ENCODE data around the gene CDC16. TPM values are rescaled to one million over a fixed set of nuclear protein-coding genes. Genes with fewer than 3 reads are reported as not detected.
"Not testable (repeated sequence)": the region's sequence is repeated elsewhere in the genome, so short reads cannot be mapped to it uniquely, and the experiment has no call there.

The CDC16 gene
- total and polyA plus RNA-seq, 2 donors (not counting 1 experiment from before 2014, with no cell fraction given): 94.8 to 127 TPM

- Histone ChIP-seq H3K4me1 (ENCODE audit: control insufficient read depth in 2 of 2, insufficient read depth in 2 of 2, low read length in 2 of 2) (no peaks in the 10 kb centered on the region), H3K4me3 (ENCODE audit: control extremely low read depth in 1 of 5, extremely low read depth in 1 of 5, insufficient read depth in 1 of 5, low read depth in 2 of 5, low read length in 4 of 5) (no peak overlapping the region), H4K20me1 (ENCODE audit: control insufficient read depth, insufficient read depth, low read length, poor library complexity, severe bottlenecking) (no peaks in the 10 kb centered on the region), H3K4me2 (replicated peaks; ENCODE audit: low read depth, low read length, poor library complexity, severe bottlenecking) (no peak overlapping the region), H3K36me3 (replicated peaks in 1 of 2; ENCODE audit: control extremely low read depth in 1 of 2, control insufficient read depth in 1 of 2, extremely low read depth in 1 of 2, insufficient read depth in 2 of 2, low read length in 1 of 2) (no peaks in the 10 kb centered on the region), H3K9me3 (ENCODE audit: control extremely low read depth in 1 of 3, control insufficient read depth in 2 of 3, insufficient read depth in 1 of 3, low read length in 2 of 3) (peaks cover 0 to 8% (median 3%) of the 10 kb centered on the region in 3 donors), H3K79me2 (ENCODE audit: control insufficient read depth, insufficient read depth, low read length) (no peaks in the 10 kb centered on the region), H2AFZ (ENCODE audit: insufficient read depth, low read depth, low read length, poor library complexity, severe bottlenecking) (no peak overlapping the region), H3K27ac (ENCODE audit: low read length in 2 of 2) (no peak overlapping the region), H3K9ac (ENCODE audit: low read length) (no peak overlapping the region), H3K27me3 (replicated peaks in 1 of 4; ENCODE audit: control extremely low read depth in 1 of 4, control insufficient read depth in 3 of 4, insufficient read depth in 4 of 4, low read length in 3 of 4) (peaks cover 0 to 5% (median 0%) of the 10 kb centered on the region in 4 experiments)
- TF ChIP-seq CTCF (IDR thresholded peaks at IDR 0.05): no peak
- no peak for TF ChIP-seq EZH2 (IDR thresholded peaks at IDR 0.05; ENCODE audit: borderline replicate concordance, insufficient read depth, low read depth, low read length, poor library complexity, severe bottlenecking)
- DNase-seq (no peak), ATAC-seq (ENCODE audit: low read depth) (no peak)
- 89% methylated on average over 5 of the region's 5 CpGs for WGBS (ENCODE audit: insufficient coverage)
- intact Hi-C loops (cut with micrococcal nuclease): no loop called here
- no peaks in the 10 kb centered on the region for H3K4me1 Mint-ChIP-seq
- no peaks in the 10 kb centered on the region for H3K27me3 Mint-ChIP-seq
- no peak overlapping the region for H3K4me3 Mint-ChIP-seq
- no peaks in the 10 kb centered on the region for H3K9me3 Mint-ChIP-seq (ENCODE audit: insufficient read depth)
- no peak overlapping the region for H3K27ac Mint-ChIP-seq
- ChIA-PET CTCF (no interaction called here), POLR2A (no interaction called here)
These were observed 38.1 kb upstream of the CDC16 start for GRCh38 chr13:114196629-114197028.

GRCh38 chr13:114198556-114198955 is 36.1 kb upstream of the CDC16 start:
- Mint-ChIP-seq H3K9me3 (ENCODE audit: insufficient read depth) (no peaks in the 10 kb centered on the region), H3K4me3 (no peak overlapping the region), H3K27me3 (peaks cover 5% of the 10 kb centered on the region), H3K27ac (no peak overlapping the region), H3K4me1 (no peaks in the 10 kb centered on the region)
- ChIA-PET CTCF (no interaction called here), POLR2A (no interaction called here)
- Histone ChIP-seq H3K4me2 (replicated peaks; ENCODE audit: low read depth, low read length, poor library complexity, severe bottlenecking) (no peak overlapping the region), H3K9me3 (ENCODE audit: control extremely low read depth in 1 of 3, control insufficient read depth in 2 of 3, insufficient read depth in 1 of 3, low read length in 2 of 3) (peaks cover 0 to 8% (median 0%) of the 10 kb centered on the region in 3 donors), H3K36me3 (replicated peaks in 1 of 2; ENCODE audit: control extremely low read depth in 1 of 2, control insufficient read depth in 1 of 2, extremely low read depth in 1 of 2, insufficient read depth in 2 of 2, low read length in 1 of 2) (no peaks in the 10 kb centered on the region), H3K4me3 (ENCODE audit: control extremely low read depth in 1 of 5, extremely low read depth in 1 of 5, insufficient read depth in 1 of 5, low read depth in 2 of 5, low read length in 4 of 5) (no peak overlapping the region), H3K27me3 (replicated peaks in 1 of 4; ENCODE audit: control extremely low read depth in 1 of 4, control insufficient read depth in 3 of 4, insufficient read depth in 4 of 4, low read length in 3 of 4) (peaks cover 0 to 5% (median 1%) of the 10 kb centered on the region in 4 experiments), H3K79me2 (ENCODE audit: control insufficient read depth, insufficient read depth, low read length) (no peaks in the 10 kb centered on the region), H3K4me1 (ENCODE audit: control insufficient read depth in 2 of 2, insufficient read depth in 2 of 2, low read length in 2 of 2) (no peaks in the 10 kb centered on the region), H4K20me1 (ENCODE audit: control insufficient read depth, insufficient read depth, low read length, poor library complexity, severe bottlenecking) (no peaks in the 10 kb centered on the region), H3K27ac (ENCODE audit: low read length in 2 of 2) (no peak overlapping the region), H3K9ac (ENCODE audit: low read length) (no peak overlapping the region), H2AFZ (ENCODE audit: insufficient read depth, low read depth, low read length, poor library complexity, severe bottlenecking) (no peak overlapping the region)
- ATAC-seq (ENCODE audit: low read depth) (no peak), DNase-seq (no peak)
- WGBS (ENCODE audit: insufficient coverage): 91% methylated on average over 24 of the region's 47 CpGs
- intact Hi-C loops (cut with micrococcal nuclease): no loop called here
- no peak for TF ChIP-seq CTCF (IDR thresholded peaks at IDR 0.05)
- TF ChIP-seq EZH2 (IDR thresholded peaks at IDR 0.05; ENCODE audit: borderline replicate concordance, insufficient read depth, low read depth, low read length, poor library complexity, severe bottlenecking): no peak

GRCh38 chr13:114199526-114199925 is 35.2 kb upstream of the CDC16 start:
- CTCF ChIA-PET; H2AFZ ChIP-seq (ENCODE audit: insufficient read depth, low read depth, low read length, poor library complexity, severe bottlenecking); DNase-seq; H3K4me2 ChIP-seq (replicated peaks; ENCODE audit: low read depth, low read length, poor library complexity, severe bottlenecking); H3K27ac Mint-ChIP-seq; H3K27ac ChIP-seq (ENCODE audit: low read length in 2 of 2); H3K36me3 ChIP-seq (replicated peaks in 1 of 2; ENCODE audit: control extremely low read depth in 1 of 2, control insufficient read depth in 1 of 2, extremely low read depth in 1 of 2, insufficient read depth in 2 of 2, low read length in 1 of 2); POLR2A ChIA-PET; intact Hi-C loops (cut with micrococcal nuclease); ATAC-seq (ENCODE audit: low read depth); H3K4me3 Mint-ChIP-seq; H3K79me2 ChIP-seq (ENCODE audit: control insufficient read depth, insufficient read depth, low read length); H3K9me3 ChIP-seq (ENCODE audit: control extremely low read depth in 1 of 3, control insufficient read depth in 2 of 3, insufficient read depth in 1 of 3, low read length in 2 of 3); H3K4me3 ChIP-seq (ENCODE audit: control extremely low read depth in 1 of 5, extremely low read depth in 1 of 5, insufficient read depth in 1 of 5, low read depth in 2 of 5, low read length in 4 of 5); H3K4me1 ChIP-seq (ENCODE audit: control insufficient read depth in 2 of 2, insufficient read depth in 2 of 2, low read length in 2 of 2); H3K4me1 Mint-ChIP-seq; H3K9ac ChIP-seq (ENCODE audit: low read length); H3K27me3 ChIP-seq (replicated peaks in 1 of 4; ENCODE audit: control extremely low read depth in 1 of 4, control insufficient read depth in 3 of 4, insufficient read depth in 4 of 4, low read length in 3 of 4); H3K9me3 Mint-ChIP-seq (ENCODE audit: insufficient read depth); H3K27me3 Mint-ChIP-seq; H4K20me1 ChIP-seq (ENCODE audit: control insufficient read depth, insufficient read depth, low read length, poor library complexity, severe bottlenecking): not testable (repeated sequence)
- WGBS (ENCODE audit: insufficient coverage): 55% methylated on average over 46 of the region's 75 CpGs

Measured in B cell (primary cell).